Measurements from ENCODE around the gene STOM.

STOM gene

GRCh38 chr9:121354762-121355161 is 15.3 kb downstream of the STOM start:
- ChIA-PET POLR2A (interaction anchor here (0.7 kb wide), 1 partner anchor 15 kb away, joined by 3 read pairs; no protein-coding TSS in a partner anchor), CTCF (interaction anchor here (0.5 to 2.2 kb wide), 5 partner anchors 35 to 321 kb away, joined by 3 to 8 read pairs (median 4); no protein-coding TSS in a partner anchor)
- Histone ChIP-seq H3K9me3 (ENCODE audit: control insufficient read depth, insufficient read depth, low read depth, low read length) (no peaks in the 10 kb centered on the region), H3K36me3 (ENCODE audit: control insufficient read depth in 2 of 2, insufficient read depth in 1 of 2, low read length in 2 of 2) (peaks cover 0 to 23% of the 10 kb centered on the region in 2 experiments; a peak in 1 of 3 replicates), H3K4me3 (ENCODE audit: low read depth, low read length) (no peak overlapping the region), H3K4me1 (ENCODE audit: control insufficient read depth, insufficient read depth, low read length) (no peaks in the 10 kb centered on the region; the same call in 1 of the 2 replicates), H3K27ac (ENCODE audit: extremely low read depth, low read depth, low read length) (no peak overlapping the region)
- no peak for TF ChIP-seq ZNF366 (tag by site-specific recombination; conservative IDR thresholded peaks at IDR 0.05)
- TF ChIP-seq ZNF629 (tag by site-specific recombination; IDR thresholded peaks at IDR 0.05) = no peak
- TF ChIP-seq ZSCAN16 (tag by site-specific recombination; IDR thresholded peaks at IDR 0.05) = no peak
- TF ChIP-seq GFI1B (tag by site-specific recombination; IDR thresholded peaks at IDR 0.05) = no peak
- TF ChIP-seq, protein P1, sequence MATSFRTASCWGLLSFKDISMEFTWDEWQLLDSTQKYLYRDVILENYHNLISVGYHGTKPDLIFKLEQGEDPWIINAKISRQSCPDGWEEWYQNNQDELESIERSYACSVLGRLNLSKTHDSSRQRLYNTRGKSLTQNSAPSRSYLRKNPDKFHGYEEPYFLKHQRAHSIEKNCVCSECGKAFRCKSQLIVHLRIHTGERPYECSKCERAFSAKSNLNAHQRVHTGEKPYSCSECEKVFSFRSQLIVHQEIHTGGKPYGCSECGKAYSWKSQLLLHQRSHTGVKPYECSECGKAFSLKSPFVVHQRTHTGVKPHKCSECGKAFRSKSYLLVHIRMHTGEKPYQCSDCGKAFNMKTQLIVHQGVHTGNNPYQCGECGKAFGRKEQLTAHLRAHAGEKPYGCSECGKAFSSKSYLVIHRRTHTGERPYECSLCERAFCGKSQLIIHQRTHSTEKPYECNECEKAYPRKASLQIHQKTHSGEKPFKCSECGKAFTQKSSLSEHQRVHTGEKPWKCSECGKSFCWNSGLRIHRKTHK (tag by site-specific recombination; IDR thresholded peaks at IDR 0.05) = no peak
- TF ChIP-seq ZNF394 (tag by site-specific recombination; IDR thresholded peaks at IDR 0.05; ENCODE audit: borderline replicate concordance) = no peak
- TF ChIP-seq TSHZ1 (tag by site-specific recombination; IDR thresholded peaks at IDR 0.05; ENCODE audit: borderline replicate concordance) = no peak
- no peak for TF ChIP-seq ZNF221 (tag by site-specific recombination; IDR thresholded peaks at IDR 0.05; ENCODE audit: borderline replicate concordance)
- TF ChIP-seq ZNF391 (tag by site-specific recombination; IDR thresholded peaks at IDR 0.05; ENCODE audit: borderline replicate concordance, low read depth) = no peak
- no peak for TF ChIP-seq IKZF3 (tag by site-specific recombination; IDR thresholded peaks at IDR 0.05)
- no peak for TF ChIP-seq ZNF785 (tag by site-specific recombination; IDR thresholded peaks at IDR 0.05)
- TF ChIP-seq, protein P2, sequence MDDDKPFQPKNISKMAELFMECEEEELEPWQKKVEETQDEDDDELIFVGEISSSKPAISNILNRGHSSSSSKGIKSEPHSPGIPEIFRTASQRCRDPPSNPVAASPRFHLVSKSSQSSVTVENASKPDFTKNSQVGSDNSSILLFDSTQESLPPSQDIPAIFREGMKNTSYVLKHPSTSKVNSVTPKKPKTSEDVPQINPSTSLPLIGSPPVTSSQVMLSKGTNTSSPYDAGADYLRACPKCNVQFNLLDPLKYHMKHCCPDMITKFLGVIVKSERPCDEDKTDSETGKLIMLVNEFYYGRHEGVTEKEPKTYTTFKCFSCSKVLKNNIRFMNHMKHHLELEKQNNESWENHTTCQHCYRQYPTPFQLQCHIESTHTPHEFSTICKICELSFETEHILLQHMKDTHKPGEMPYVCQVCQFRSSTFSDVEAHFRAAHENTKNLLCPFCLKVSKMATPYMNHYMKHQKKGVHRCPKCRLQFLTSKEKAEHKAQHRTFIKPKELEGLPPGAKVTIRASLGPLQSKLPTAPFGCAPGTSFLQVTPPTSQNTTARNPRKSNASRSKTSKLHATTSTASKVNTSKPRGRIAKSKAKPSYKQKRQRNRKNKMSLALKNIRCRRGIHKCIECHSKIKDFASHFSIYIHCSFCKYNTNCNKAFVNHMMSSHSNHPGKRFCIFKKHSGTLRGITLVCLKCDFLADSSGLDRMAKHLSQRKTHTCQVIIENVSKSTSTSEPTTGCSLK (tag by site-specific recombination; IDR thresholded peaks at IDR 0.05) = no peak
- no peak for TF ChIP-seq ZSCAN23 (tag by site-specific recombination; IDR thresholded peaks at IDR 0.05)
- TF ChIP-seq, protein P3, sequence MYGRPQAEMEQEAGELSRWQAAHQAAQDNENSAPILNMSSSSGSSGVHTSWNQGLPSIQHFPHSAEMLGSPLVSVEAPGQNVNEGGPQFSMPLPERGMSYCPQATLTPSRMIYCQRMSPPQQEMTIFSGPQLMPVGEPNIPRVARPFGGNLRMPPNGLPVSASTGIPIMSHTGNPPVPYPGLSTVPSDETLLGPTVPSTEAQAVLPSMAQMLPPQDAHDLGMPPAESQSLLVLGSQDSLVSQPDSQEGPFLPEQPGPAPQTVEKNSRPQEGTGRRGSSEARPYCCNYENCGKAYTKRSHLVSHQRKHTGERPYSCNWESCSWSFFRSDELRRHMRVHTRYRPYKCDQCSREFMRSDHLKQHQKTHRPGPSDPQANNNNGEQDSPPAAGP (tag by site-specific recombination; IDR thresholded peaks at IDR 0.05) = no peak
- TF ChIP-seq, protein P4, sequence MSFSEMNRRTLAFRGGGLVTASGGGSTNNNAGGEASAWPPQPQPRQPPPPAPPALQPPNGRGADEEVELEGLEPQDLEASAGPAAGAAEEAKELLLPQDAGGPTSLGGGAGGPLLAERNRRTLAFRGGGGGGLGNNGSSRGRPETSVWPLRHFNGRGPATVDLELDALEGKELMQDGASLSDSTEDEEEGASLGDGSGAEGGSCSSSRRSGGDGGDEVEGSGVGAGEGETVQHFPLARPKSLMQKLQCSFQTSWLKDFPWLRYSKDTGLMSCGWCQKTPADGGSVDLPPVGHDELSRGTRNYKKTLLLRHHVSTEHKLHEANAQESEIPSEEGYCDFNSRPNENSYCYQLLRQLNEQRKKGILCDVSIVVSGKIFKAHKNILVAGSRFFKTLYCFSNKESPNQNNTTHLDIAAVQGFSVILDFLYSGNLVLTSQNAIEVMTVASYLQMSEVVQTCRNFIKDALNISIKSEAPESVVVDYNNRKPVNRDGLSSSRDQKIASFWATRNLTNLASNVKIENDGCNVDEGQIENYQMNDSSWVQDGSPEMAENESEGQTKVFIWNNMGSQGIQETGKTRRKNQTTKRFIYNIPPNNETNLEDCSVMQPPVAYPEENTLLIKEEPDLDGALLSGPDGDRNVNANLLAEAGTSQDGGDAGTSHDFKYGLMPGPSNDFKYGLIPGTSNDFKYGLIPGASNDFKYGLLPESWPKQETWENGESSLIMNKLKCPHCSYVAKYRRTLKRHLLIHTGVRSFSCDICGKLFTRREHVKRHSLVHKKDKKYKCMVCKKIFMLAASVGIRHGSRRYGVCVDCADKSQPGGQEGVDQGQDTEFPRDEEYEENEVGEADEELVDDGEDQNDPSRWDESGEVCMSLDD (tag by site-specific recombination; IDR thresholded peaks at IDR 0.05) = no peak
- TF ChIP-seq WT1 (tag by site-specific recombination; IDR thresholded peaks at IDR 0.05) = no peak
- no peak for TF ChIP-seq SCRT2 (tag by site-specific recombination; IDR thresholded peaks at IDR 0.05)
- TF ChIP-seq ZIC2 (tag by site-specific recombination; IDR thresholded peaks at IDR 0.05) = no peak
- no peak for TF ChIP-seq ZNF248 (tag by site-specific recombination; IDR thresholded peaks at IDR 0.05)
